Fibroblast of the conjunctiva (primary cell): ENCODE data around the gene KRTAP10-10.
"Not testable (repeated sequence)": the region's sequence is repeated elsewhere in the genome, so short reads cannot be mapped to it uniquely, and the experiment has no call there.

Experiments
- DNase-seq: peaks from one replicate; pipeline ENCODE4 v3.0.0-alpha.2; 2010; ENCODE audit warnings: low read depth

The KRTAP10-10 gene

DNA sequence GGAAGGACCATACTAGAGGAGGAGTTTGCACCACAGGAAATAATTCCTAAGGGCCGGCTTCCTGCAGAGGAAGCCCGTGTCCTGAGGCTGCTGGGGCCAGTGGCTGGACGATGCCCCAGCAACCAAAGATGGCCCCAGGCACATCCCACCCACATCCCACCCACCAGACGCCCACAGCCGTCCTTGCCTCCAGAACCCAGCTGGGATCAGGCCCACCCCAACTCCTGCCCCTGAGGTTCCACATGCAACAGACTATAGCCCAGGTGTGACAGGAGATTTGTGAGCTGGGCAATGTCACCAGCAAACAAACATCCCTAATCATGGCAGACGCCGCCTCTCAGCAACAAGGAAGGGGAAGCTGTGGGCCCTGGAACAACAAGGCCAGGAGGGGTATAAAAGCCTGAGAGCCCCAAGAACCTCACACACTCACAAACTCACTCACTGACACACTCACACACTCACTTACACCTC lies 10.4 kb upstream of the KRTAP10-10 start, which contains the start of gene KRTAP10-9:
Gene KRTAP10-9 (plus strand): TSS at position 421 of the 471 bp plus-strand sequence. CDS start 79 bp downstream, outside the sequence.
- DNase-seq: no peak

DNA sequence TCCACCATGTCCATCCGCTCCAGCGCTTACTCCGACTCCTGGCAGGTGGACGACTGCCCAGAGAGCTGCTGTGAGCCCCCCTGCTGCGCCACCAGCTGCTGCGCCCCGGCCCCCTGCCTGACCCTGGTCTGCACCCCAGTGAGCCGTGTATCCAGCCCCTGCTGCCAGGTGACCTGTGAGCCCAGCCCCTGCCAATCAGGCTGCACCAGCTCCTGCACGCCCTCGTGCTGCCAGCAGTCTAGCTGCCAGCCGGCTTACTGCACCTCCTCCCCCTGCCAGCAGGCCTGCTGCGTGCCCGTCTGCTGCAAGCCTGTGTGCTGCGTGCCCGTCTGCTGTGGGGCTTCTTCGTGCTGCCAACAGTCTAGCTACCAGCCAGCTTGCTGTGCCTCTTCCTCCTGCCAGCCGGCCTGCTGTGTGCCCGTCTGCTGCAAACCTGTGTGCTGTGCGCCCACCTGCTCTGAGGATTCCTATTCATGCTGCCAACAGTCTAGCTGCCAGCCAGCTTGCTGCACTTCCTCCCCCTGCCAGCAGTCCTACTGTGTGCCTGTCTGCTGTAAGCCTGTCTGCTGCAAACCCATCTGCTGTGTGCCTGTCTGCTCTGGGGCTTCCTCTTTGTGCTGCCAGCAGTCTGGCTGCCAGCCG lies 9.9 kb upstream of the KRTAP10-10 start:
- DNase-seq: not testable (repeated sequence)

DNA sequence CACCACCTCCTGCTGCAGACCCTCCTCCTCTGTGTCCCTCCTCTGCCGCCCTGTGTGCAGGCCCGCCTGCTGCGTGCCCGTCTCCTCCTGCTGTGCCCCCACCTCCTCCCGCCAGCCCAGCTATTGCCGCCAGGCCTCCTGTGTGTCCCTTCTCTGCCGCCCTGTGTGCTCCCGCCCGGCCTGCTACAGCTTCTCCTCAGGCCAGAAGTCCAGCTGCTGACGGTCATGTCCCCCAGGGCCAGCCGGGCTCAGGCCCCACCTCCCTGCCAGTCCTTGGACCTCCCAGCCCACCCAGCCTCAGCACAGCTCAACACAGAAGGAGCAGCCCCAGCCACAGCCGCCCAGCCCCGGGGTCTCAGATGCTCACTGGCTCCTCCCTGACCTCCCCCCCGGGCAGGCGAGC lies 9.3 kb upstream of the KRTAP10-10 start:
- not testable (repeated sequence) for DNase-seq

- no peak for DNase-seq
Observed at GRCh38 chr21:44628707-44629391, 8.3 kb upstream of the KRTAP10-10 start.

GRCh38 chr21:44630440-44630839 lies 6.7 kb upstream of the KRTAP10-10 start:
- DNase-seq: no peak

DNA sequence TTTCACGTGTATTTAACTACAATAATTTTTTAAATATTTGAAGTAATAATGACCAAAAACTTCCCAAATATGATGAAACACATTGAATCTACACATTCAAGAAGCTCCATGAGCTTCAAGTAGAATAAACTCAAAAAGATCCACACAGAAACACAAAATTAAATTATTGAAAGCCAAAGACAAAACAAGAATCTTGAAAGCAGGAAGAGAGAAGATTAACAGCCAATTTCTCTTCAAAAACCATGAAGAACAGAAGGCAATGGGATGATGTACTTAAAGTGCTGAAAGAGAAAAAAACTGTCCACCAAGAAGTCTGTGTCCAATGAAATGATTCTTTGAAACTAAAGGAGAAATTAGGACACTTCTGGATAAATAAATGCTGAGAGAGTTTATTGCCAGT lies 5.1 kb upstream of the KRTAP10-10 start:
- no peak for DNase-seq

DNA sequence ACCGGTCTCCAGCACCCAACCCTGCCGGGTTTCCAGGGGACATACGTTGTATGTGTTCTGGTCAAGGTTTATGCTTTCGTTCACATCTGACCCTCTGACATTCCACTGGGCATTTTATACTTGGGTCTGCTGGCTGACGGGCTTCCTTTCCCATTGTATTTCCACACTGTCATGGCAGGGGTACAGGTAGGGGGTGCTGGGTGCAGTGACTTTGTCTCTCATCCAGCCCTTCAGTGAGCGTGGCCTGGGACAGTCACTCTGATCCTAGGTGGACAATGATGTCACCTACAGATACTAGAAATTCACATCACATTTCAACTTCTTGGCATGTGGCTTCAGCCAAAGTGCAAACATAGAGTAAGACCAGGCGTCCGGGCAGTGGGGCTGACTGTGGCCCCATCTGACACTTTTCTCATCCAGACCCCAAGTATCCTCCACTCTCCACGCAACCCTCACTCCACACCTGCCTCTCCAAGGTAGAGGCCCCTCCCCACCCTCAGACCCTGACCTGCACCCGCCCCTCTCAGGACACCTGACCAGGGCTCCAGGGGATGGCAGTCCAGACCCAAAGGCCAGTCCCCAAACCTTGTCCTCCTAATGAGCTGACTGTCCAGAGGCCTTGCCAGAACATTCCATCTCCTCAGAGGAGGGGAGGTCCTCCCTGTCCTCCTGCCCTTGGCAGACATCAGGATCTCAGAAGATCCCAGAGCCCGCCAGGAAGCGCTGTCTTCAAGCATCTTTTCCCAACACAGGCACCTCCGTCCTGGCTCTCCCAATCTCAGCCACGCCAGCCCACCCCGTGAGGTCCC lies 743 bp upstream of the KRTAP10-10 start:
- DNase-seq: no peak

DNA sequence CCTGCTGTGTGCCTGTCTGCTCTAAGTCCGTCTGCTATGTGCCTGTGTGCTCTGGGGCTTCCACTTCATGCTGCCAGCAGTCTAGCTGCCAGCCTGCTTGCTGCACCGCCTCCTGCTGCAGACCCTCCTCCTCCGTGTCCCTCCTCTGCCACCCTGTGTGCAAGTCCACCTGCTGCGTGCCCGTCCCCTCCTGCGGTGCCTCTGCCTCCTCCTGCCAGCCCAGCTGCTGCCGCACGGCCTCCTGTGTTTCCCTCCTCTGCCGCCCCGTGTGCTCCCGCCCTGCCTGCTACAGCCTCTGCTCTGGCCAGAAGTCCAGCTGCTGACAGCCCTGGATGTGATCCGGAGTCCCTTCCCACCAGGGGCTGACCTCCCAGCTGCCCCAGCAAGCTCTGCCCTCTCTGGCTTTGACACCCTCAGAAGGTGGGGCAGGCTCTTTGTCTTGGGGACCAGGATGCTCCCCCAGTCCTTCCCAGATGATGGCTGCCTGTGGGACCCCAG lies 744 bp downstream of the KRTAP10-10 start:
- not testable (repeated sequence) for DNase-seq

DNA sequence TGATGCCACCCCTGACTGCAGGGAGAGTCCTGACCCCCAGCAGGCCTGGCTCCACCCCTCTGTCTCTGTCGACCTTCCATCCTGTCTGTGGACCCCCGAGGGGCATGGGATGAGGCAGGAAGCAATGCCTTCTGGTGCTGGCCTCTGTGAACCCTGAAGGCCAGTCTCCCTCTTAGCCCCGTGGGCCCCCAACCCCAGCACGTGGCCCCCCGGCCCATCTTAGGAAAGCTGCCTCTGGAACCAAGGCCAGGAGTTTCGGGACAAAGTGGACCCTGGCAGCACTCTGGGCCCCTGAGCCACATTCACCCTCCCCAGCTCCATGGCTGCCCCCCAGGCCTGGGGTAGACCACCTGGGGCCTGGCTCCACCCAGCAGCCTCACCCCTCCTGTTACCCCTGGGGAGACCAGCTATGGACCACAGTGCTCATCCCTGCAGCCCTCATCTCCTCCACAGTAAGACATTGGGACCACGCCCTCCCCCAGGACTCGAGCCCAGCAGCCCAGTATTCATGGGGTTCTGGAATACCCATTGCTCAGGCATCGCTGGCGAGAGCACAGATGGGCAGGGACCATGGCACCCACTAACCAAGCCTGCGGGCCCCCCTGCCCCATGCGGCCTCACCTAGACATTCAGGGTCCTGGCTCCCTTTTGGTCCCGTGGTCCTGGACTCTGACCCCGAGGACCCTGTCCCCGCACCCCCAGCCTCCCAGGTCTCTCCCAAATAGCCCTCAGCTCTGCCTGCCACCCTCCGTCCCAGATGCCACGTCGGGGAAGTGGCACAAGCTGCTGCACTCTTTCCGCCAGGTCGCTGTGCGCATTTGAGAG lies 1.6 kb downstream of the KRTAP10-10 start:
- not testable (repeated sequence) for DNase-seq

GRCh38 chr21:44639331-44639655 lies 2.1 kb downstream of the KRTAP10-10 start:
- DNase-seq: no peak

DNA sequence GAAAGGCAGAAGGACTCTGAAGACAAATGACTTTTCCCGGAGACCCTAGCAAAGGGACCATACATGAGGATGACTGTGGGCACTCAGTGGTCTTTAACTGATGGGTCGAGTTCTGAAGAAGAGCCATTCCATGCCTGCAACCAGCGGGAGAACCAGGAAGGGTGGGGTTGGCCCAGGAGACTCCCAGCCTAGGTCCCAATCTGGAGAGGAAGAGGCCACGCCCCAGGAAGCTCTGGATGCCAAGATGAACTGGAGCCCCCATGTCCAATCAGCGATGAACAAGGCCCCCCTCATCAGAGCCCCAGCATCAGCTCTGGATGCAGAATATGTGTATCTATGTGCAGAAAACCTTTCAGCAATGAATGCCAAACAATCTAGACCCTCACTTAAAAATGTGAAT lies 3.6 kb downstream of the KRTAP10-10 start:
- DNase-seq: no peak

GRCh38 chr21:44643741-44644310 lies 6.7 kb downstream of the KRTAP10-10 start:
- DNase-seq: no peak

DNA sequence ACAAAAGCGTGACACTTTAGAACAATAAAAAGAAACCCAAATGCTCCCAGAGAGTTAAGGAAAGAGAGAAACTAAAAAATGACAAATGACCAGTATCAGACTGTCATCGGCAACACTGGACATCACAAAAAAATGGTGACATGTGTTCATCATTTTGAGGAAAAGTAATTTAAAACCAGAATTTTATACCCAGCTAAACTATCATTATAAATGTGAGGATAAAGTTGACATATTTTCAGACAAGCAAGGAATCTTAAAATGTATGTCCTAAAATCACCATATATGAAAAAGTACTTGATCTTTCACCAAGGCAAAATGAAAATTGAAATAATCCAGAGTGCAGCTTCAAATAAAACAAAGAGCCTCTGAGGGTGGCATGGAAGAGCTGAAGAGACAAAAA lies 7.7 kb downstream of the KRTAP10-10 start:
- DNase-seq: no peak

DNA sequence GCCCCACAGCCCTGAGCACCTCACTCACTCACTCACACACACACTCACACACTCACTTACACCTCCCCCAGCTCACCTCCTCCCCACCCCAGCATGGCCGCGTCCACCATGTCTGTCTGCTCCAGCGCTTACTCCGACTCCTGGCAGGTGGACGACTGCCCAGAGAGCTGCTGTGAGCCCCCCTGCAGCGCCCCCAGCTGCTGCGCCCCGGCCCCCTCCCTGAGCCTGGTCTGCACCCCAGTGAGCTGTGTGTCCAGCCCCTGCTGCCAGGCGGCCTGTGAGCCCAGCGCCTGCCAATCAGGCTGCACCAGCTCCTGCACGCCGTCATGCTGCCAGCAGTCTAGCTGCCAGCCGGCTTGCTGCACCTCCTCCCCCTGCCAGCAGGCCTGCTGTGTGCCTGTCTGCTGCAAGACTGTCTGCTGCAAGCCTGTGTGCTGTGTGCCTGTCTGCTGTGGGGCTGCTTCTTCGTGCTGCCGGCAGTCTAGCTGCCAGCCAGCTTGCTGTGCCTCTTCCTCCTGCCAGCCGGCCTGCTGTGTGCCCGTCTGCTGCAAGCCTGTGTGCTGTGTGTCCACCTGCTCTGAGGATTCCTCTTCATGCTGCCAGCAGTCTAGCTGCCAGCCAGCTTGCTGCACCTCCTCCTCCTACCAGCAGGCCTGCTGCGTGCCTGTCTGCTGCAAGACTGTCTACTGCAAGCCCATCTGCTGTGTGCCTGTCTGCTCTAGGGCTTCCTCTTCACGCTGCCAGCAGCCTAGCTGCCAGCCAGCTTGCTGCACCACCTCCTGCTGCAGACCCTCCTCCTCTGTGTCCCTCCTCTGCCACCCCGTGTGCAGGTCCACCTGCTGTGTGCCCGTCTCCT lies 9.4 kb downstream of the KRTAP10-10 start, which contains the start of gene KRTAP10-11:
Gene KRTAP10-11 (plus strand): TSS at position 49 of the 856 bp plus-strand sequence. CDS start 45 bp downstream, at position 94.
- not testable (repeated sequence) for DNase-seq

DNA sequence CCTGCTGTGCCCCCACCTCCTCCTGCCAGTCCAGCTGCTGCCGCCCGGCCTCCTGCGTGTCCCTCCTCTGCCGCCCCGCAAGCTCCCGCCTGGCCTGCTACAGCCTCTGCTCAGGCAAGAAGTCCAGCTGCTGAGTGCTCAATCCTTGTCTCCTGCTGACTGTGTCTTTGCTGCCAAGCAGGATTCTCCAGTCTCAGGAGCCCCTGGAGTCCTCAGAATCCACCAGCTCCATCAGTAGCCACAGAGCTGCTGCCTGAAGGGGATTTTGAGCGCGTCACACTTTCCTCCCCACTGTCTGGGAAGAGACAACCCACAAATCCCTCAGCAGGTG lies 10.0 kb downstream of the KRTAP10-10 start:
- DNase-seq: no peak

DNA sequence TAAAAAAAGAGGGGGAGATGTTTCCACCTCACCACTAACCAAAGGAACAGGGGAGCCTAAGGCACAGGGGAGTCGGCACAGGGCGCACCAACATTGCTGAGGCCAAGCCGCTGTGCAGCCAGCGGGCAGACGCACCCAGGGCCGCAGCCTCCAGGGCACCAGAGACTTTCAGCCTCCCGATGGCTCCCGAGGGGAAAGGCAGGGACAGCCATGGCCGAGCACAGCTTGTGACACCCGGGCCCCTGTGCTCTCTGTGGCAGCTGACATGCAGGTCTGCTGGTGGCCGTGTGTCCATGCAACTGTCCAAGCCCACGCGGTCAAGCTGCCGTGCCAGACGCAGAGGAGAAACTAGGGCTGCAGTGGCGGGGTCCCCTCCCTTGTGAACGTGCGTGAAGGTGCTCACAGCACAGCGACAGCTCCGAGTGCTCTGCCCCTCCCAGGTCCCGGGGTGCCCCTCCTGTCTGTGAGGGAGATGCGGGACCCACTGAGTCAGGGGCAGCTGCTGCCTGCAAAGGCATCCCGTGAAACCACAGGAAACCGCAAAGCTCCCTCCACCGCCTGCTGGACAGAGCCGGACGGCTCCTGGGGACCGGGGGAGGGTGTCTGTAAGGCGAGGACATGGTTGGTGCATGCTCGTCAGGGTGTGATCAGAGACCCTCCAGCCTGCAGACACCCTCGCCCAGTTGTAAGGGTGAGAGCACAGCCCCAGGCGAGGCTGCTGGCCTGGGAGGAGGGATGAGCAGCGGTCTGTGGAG lies 11.6 kb downstream of the KRTAP10-10 start:
- no peak for DNase-seq

GRCh38 chr21:44649521-44650100 lies 12.5 kb downstream of the KRTAP10-10 start:
- DNase-seq: no peak

- no peak for DNase-seq
Observed at GRCh38 chr21:44650265-44650972, 13.3 kb downstream of the KRTAP10-10 start.
